NCI-H1694 (cell line): Measurements from ENCODE around the gene TMEM184C.

Experiments
- DNase-seq: peaks from one replicate; lab custom pipeline; 2025; lab: John Stamatoyannopoulos, UW

The TMEM184C gene

GRCh38 chr4:147655639-147656038 lies 38.4 kb downstream of the TMEM184C start:
- DNase-seq: no peak

GRCh38 chr4:147658501-147658900 lies 41.3 kb downstream of the TMEM184C start:
- DNase-seq: no peak

- DNase-seq: no peak
Measured at GRCh38 chr4:147674073-147674472, 56.9 kb downstream of the TMEM184C start.

GRCh38 chr4:147674496-147674895 lies 57.3 kb downstream of the TMEM184C start:
- no peak for DNase-seq

GRCh38 chr4:147678106-147678505 lies 60.9 kb downstream of the TMEM184C start:
- no peak for DNase-seq

- DNase-seq: no peak
Measured at GRCh38 chr4:147678796-147679549, 61.8 kb downstream of the TMEM184C start.

GRCh38 chr4:147682755-147683154 lies 65.6 kb downstream of the TMEM184C start:
- DNase-seq: no peak

GRCh38 chr4:147683188-147683591 lies 66.0 kb downstream of the TMEM184C start:
- no peak for DNase-seq

GRCh38 chr4:147683717-147684700 lies 66.8 kb downstream of the TMEM184C start, which contains the start of gene PRMT9:
Gene PRMT9 (minus strand): TSS chr4:147684163. CDS start chr4:147683987, 176 bp downstream.
- peak; percentile 36 for DNase-seq

- DNase-seq: no peak
Measured at GRCh38 chr4:147689067-147689466, 71.9 kb downstream of the TMEM184C start.

GRCh38 chr4:147691820-147692219 lies 74.6 kb downstream of the TMEM184C start:
- no peak for DNase-seq

GRCh38 chr4:147693218-147693617 lies 76.0 kb downstream of the TMEM184C start:
- DNase-seq: no peak

- no peak for DNase-seq
Measured at GRCh38 chr4:147696866-147697265, 79.7 kb downstream of the TMEM184C start.

- DNase-seq: no peak
Measured at GRCh38 chr4:147704846-147705245, 87.6 kb downstream of the TMEM184C start.

GRCh38 chr4:147707892-147708672 lies 90.9 kb downstream of the TMEM184C start:
- DNase-seq: peak; percentile 23

- DNase-seq: no peak
Measured at GRCh38 chr4:147709999-147710398, 92.8 kb downstream of the TMEM184C start.

GRCh38 chr4:147714575-147715401 lies 97.6 kb downstream of the TMEM184C start:
- DNase-seq: no peak

- DNase-seq: no peak
Measured at GRCh38 chr4:147717878-147718277, 100.7 kb downstream of the TMEM184C start.
